Globus pallidus (tissue), 1 donor: Measurements from ENCODE around the gene MAB21L2.

Source experiments
- DNase-seq: peaks from one replicate; pipeline ENCODE4 v3.0.0-alpha.2; 2015; ENCODE audit warnings: low spot score

MAB21L2 gene

GRCh38 chr4:150577796-150578195 lies 4.2 kb upstream of the MAB21L2 start:
- no peak for DNase-seq

- no peak for DNase-seq
These were observed 3.0 kb upstream of the MAB21L2 start for GRCh38 chr4:150578745-150579501.

GRCh38 chr4:150579551-150580234 lies 2.3 kb upstream of the MAB21L2 start:
- DNase-seq = no peak

GRCh38 chr4:150580306-150580705 lies 1.6 kb upstream of the MAB21L2 start:
- DNase-seq = no peak

- DNase-seq = no peak
These were observed 820 bp upstream of the MAB21L2 start for GRCh38 chr4:150581056-150581605.

GRCh38 chr4:150581641-150582051 lies 305 bp upstream of the MAB21L2 start:
- DNase-seq = no peak

- no peak for DNase-seq
These were observed 929 bp downstream of the MAB21L2 start for GRCh38 chr4:150582873-150583286.

- no peak for DNase-seq
These were observed 1.5 kb downstream of the MAB21L2 start for GRCh38 chr4:150583287-150584110.

- DNase-seq = no peak
These were observed 2.4 kb downstream of the MAB21L2 start for GRCh38 chr4:150584111-150584915.

GRCh38 chr4:150585611-150586010 lies 3.7 kb downstream of the MAB21L2 start:
- DNase-seq = no peak

GRCh38 chr4:150586162-150586810 lies 4.3 kb downstream of the MAB21L2 start:
- no peak for DNase-seq

GRCh38 chr4:150588316-150588715 lies 6.4 kb downstream of the MAB21L2 start:
- no peak for DNase-seq

- DNase-seq = no peak
These were observed 7.2 kb downstream of the MAB21L2 start for GRCh38 chr4:150589157-150589556.

- DNase-seq = no peak
These were observed 8.7 kb downstream of the MAB21L2 start for GRCh38 chr4:150590631-150591030.

- DNase-seq = no peak
These were observed 9.5 kb downstream of the MAB21L2 start for GRCh38 chr4:150591406-150591805.

GRCh38 chr4:150591904-150592303 lies 10.0 kb downstream of the MAB21L2 start:
- DNase-seq = no peak

GRCh38 chr4:150593996-150594395 lies 12.0 kb downstream of the MAB21L2 start:
- no peak for DNase-seq

GRCh38 chr4:150598909-150599308 lies 17.0 kb downstream of the MAB21L2 start:
- no peak for DNase-seq

GRCh38 chr4:150599547-150599946 lies 17.6 kb downstream of the MAB21L2 start:
- DNase-seq = no peak

GRCh38 chr4:150600812-150601445 lies 19.0 kb downstream of the MAB21L2 start:
- no peak for DNase-seq
